Body of pancreas (tissue), 4 donors: Measurements from ENCODE around the gene PAPOLG.

Experiments used
- POLR2A ChIP-seq, 3 donors: fragments of 450-650 bp; IDR thresholded peaks; one replicate each; pipeline ENCODE4 v1.6.1; 2016; ENCODE audit warnings: antibody characterized with exemption in 3 of 3, mild to moderate bottlenecking in 2 of 3
- TF ChIP-seq, protein P1 (sequence below), 7 experiments: fragments of 450-650 bp in 4 of 7; fragments of 200-600 bp in 3 of 7; sonication (generic) in 3 of 7; IDR thresholded peaks; one replicate each; pipeline ENCODE4 v1.5.1; 2016 to 2019; ENCODE audit warnings: antibody characterized with exemption in 7 of 7

GRCh38 chr2:60837123-60837522, 81.1 kb downstream of the PAPOLG start:
- TF ChIP-seq POLR2A (IDR thresholded peaks at IDR 0.05), result no peak
- TF ChIP-seq, protein P1, sequence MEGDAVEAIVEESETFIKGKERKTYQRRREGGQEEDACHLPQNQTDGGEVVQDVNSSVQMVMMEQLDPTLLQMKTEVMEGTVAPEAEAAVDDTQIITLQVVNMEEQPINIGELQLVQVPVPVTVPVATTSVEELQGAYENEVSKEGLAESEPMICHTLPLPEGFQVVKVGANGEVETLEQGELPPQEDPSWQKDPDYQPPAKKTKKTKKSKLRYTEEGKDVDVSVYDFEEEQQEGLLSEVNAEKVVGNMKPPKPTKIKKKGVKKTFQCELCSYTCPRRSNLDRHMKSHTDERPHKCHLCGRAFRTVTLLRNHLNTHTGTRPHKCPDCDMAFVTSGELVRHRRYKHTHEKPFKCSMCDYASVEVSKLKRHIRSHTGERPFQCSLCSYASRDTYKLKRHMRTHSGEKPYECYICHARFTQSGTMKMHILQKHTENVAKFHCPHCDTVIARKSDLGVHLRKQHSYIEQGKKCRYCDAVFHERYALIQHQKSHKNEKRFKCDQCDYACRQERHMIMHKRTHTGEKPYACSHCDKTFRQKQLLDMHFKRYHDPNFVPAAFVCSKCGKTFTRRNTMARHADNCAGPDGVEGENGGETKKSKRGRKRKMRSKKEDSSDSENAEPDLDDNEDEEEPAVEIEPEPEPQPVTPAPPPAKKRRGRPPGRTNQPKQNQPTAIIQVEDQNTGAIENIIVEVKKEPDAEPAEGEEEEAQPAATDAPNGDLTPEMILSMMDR (IDR thresholded peaks at IDR 0.05), result no peak
